Pancreas (tissue), 10 donors: Measurements from ENCODE around the gene PALLD. TPM values are rescaled to one million over a fixed set of nuclear protein-coding genes. Genes with fewer than 3 reads are reported as not detected.

Source experiments
- ATAC-seq, 4 donors: fragments of 200-7000 bp; cut with Tn5 transposase; one replicate each; pipeline versions ENCODE4 v1.8.0 to v1.9.1; 2020; ENCODE audit warnings: mild to moderate bottlenecking in 4 of 4, moderate library complexity in 4 of 4
- DNase-seq, 6 donors: peaks; one replicate each; pipeline ENCODE4 v3.0.0-alpha.2; 2020
- FAIRE-seq: peaks from 2 replicates; lab custom pipeline; 2012; peaks lifted over from hg19 to GRCh38; lab: Jason Lieb, UNC
- H3K27ac ChIP-seq, 4 donors: fragments of 200-600 bp; sonication (generic); 1 replicate in 3 of 4; 2 replicates in 1 of 4; pipeline versions ENCODE4 v1.5.0 to v1.8.0; 2020
- H3K27me3 ChIP-seq, 4 donors: fragments of 200-600 bp; one replicate each; pipeline ENCODE4 v1.8.0; 2021
- H3K36me3 ChIP-seq, 3 donors: fragments of 200-600 bp; sonication (generic) in 1 of 3; one replicate each; pipeline versions ENCODE4 v1.5.0 to v1.8.0; 2020 to 2021
- H3K4me1 ChIP-seq, 3 donors: fragments of 200-600 bp; one replicate each; pipeline ENCODE4 v1.8.0; 2021
- H3K4me3 ChIP-seq, 4 donors: fragments of 200-600 bp; sonication (generic) in 2 of 4; one replicate each; pipeline versions ENCODE4 v1.5.0 to v1.8.0; 2020 to 2021
- H3K9me3 ChIP-seq, 4 donors: fragments of 200-600 bp; one replicate each; pipeline ENCODE4 v1.8.0; 2021
- CTCF ChIP-seq, 4 donors: fragments of 200-600 bp; sonication (generic) in 3 of 4; IDR thresholded peaks; one replicate each; pipeline versions ENCODE4 v1.5.0 to v1.8.0; 2021; ENCODE audit warnings: antibody characterized with exemption in 4 of 4
- WGBS, 2 donors: extraction: QIAGEN DNeasy Blood & Tissue Kit; methylation state at CpG; one replicate each; pipeline ENCODE4 v1.1.7; 2013; 5-methylcytosine and 5-hydroxymethylcytosine counted together
- intact Hi-C, 3 donors: fragments of 100-400 bp; cut with DNase I; formaldehyde crosslinking; loops; one replicate each; pipeline versions ENCODE4 v1.11.1 to v1.14.2; 2022
- polyA plus RNA-seq, 2 donors: library from polyadenylated mRNA; stranded (reverse); fragments of 200-250 nt; gene quantifications; one replicate each; pipeline ENCODE4 v1.2.3, GENCODE V29; 2013
- total RNA-seq, 6 donors: library from RNA; stranded (reverse); fragmentation: NEBNext Ultra II Directional in 4 of 6; extraction: Animal tissue kit (Norgen Biotek cat#: 25700) in 4 of 6; gene quantifications; one replicate each; pipeline versions ENCODE4 v1.2.1 to v1.2.4, GENCODE V29; 2021 to 2023
- donor health status: healthy with polysubstance abuse.
- donor health status: DM: no; HTN: no; CAD: no; lungs with moderate emphysema.
- donor health status: DM: no; HTN: no; CAD: no.
- donor health status: control.
- donor health status: control.
- donor health status: Bipolar disorder and iron deficiency.
- donor health status: DM: yes; HTN: yes; CAD: no.
- donor health status: DM: no; HTN: no; CAD: no.
- donor health status: DM: no; HTN: no; CAD: no.
- donor health status: DM: yes; HTN: yes; CAD: no.

The PALLD gene
- total and polyA plus RNA-seq, 8 donors = 4.4 to 44.2 (median 14.1) TPM

DNA sequence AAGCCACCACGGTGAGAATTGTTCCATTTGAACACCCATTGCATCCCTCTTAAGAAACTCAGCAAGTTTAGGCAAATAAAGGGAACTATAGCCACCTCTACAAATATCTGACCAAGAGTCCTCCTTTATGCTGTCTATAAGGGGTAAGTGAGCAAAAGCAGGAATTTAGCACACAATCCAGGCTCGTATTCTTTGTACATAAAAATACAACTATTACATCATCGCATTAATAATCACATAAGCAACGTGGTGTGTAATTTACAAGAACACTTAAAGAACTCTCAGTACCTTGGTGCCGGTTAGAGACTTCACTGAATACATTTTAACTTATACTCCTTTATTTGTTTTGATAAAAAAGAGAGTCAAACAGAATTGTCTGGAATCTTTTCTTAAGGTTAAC lies 38.8 kb downstream of the PALLD start:
- ATAC-seq = no peak
- Histone ChIP-seq H3K27ac (no peak overlapping the region), H3K27me3 (no peaks in the 10 kb centered on the region), H3K4me3 (no peak overlapping the region), H3K9me3 (no peaks in the 10 kb centered on the region), H3K4me1 (no peaks in the 10 kb centered on the region), H3K36me3 (no peaks in the 10 kb centered on the region)
- no peak for FAIRE-seq
- intact Hi-C loops = no loop called here
- WGBS, 2 donors = 60 to 61% methylated on average over 5 of the region's 5 CpGs
- no peak for DNase-seq
- no peak for TF ChIP-seq CTCF (IDR thresholded peaks at IDR 0.05)

DNA sequence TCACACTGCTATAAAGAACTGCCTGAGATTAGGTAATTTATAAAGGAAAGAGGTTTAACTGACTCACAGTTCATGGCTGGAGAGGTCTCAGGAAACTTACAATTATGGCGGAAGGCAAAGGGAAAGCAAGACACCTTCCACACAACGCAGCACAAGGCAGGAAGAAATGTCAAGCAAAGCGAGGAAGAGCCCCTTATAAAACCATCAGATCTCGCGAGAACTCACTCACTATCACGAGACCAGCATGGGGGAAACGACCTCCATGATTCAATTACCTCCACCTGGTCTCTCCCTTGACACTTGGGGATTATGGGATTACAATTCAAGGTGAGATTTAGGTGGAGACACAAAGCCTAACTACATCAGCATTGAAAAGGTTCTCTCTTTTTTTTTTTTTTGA lies 39.6 kb downstream of the PALLD start:
- no peak overlapping the region for H3K4me3 ChIP-seq
- no peak overlapping the region for H3K27ac ChIP-seq
- no peaks in the 10 kb centered on the region for H3K9me3 ChIP-seq
- no peak for ATAC-seq
- FAIRE-seq = no peak
- no peaks in the 10 kb centered on the region for H3K36me3 ChIP-seq
- DNase-seq = no peak
- no peaks in the 10 kb centered on the region for H3K27me3 ChIP-seq
- H3K4me1 ChIP-seq = no peaks in the 10 kb centered on the region
- TF ChIP-seq CTCF (IDR thresholded peaks at IDR 0.05) = no peak
- WGBS, 2 donors = 69 to 71% methylated on average over 7 of the region's 7 CpGs
- intact Hi-C loops = no loop called here

DNA sequence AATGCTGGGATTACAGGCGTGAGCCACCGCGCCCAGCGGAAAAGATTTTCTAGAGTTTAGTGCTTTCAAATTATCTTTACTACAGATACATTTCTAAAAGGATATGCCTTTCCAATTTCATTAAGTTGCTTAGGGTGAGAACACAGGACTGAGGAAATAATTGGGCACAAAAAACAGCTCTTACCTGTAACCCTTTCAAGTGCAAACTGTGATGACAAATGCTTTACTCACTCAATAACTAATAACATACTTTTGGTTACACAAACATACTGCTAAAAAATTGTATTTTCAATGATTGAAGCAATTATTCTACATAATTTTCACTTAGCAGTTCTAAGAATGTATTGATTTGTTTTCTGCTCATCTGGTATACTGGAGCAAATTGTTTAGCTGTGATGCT lies 40.2 kb downstream of the PALLD start:
- H3K9me3 ChIP-seq = no peaks in the 10 kb centered on the region
- FAIRE-seq (no peak), ATAC-seq (no peak), DNase-seq (no peak)
- H3K4me1 ChIP-seq = no peaks in the 10 kb centered on the region
- intact Hi-C loops = no loop called here
- no peak overlapping the region for H3K27ac ChIP-seq
- H3K36me3 ChIP-seq = no peaks in the 10 kb centered on the region
- TF ChIP-seq CTCF (IDR thresholded peaks at IDR 0.05) = no peak
- WGBS, 2 donors = 95 to 97% methylated on average over 4 of the region's 4 CpGs
- H3K27me3 ChIP-seq = no peaks in the 10 kb centered on the region
- no peak overlapping the region for H3K4me3 ChIP-seq

- H3K4me1 ChIP-seq = no peaks in the 10 kb centered on the region
- no peaks in the 10 kb centered on the region for H3K9me3 ChIP-seq
- no peaks in the 10 kb centered on the region for H3K27me3 ChIP-seq
- intact Hi-C loops = no loop called here
- no peaks in the 10 kb centered on the region for H3K36me3 ChIP-seq
- ATAC-seq = no peak
- H3K4me3 ChIP-seq = no peak overlapping the region
- H3K27ac ChIP-seq = no peak overlapping the region
- 66 to 68% methylated on average over 3 of the region's 3 CpGs for WGBS, 2 donors
- TF ChIP-seq CTCF (IDR thresholded peaks at IDR 0.05) = no peak
- no peak for FAIRE-seq
- DNase-seq = no peak
These were observed 40.7 kb downstream of the PALLD start for GRCh38 chr4:168537571-168537970.

GRCh38 chr4:168538632-168539031 lies 41.8 kb downstream of the PALLD start:
- no peak overlapping the region for H3K27ac ChIP-seq
- H3K4me1 ChIP-seq = no peaks in the 10 kb centered on the region
- FAIRE-seq = no peak
- H3K4me3 ChIP-seq = no peak overlapping the region
- no peak for TF ChIP-seq CTCF (IDR thresholded peaks at IDR 0.05)
- H3K36me3 ChIP-seq = no peaks in the 10 kb centered on the region
- DNase-seq = no peak
- intact Hi-C loops = no loop called here
- H3K27me3 ChIP-seq = no peaks in the 10 kb centered on the region
- H3K9me3 ChIP-seq = no peaks in the 10 kb centered on the region
- 73 to 74% methylated on average over 9 of the region's 9 CpGs for WGBS, 2 donors
- no peak for ATAC-seq
